HG03460 (cell line): ENCODE data around the gene TEX14.
"Not testable (repeated sequence)": the region's sequence is repeated elsewhere in the genome, so short reads cannot be mapped to it uniquely, and the experiment has no call there.

Experiments
- ATAC-seq: cut with Tn5 transposase; IDR thresholded peaks from one replicate; pipeline ENCODE4 v1.9.1; 2021; ENCODE audit not compliant: unreplicated experiment

The TEX14 gene

GRCh38 chr17:58692239-58693055 lies 602 bp upstream of the TEX14 start, which contains the start of gene RAD51C:
Gene RAD51C (plus strand): TSS chr17:58692602. CDS start chr17:58692644, 42 bp downstream.
- peak; percentile 98 for ATAC-seq

- ATAC-seq, result not testable (repeated sequence)
These were observed 1.8 kb downstream of the TEX14 start for GRCh38 chr17:58690033-58690432.

GRCh38 chr17:58688521-58688920 lies 3.3 kb downstream of the TEX14 start:
- ATAC-seq, result no peak

- no peak for ATAC-seq
These were observed 4.9 kb downstream of the TEX14 start for GRCh38 chr17:58686980-58687379.

- ATAC-seq, result not testable (repeated sequence)
These were observed 7.4 kb downstream of the TEX14 start for GRCh38 chr17:58684462-58684861.

- ATAC-seq, result no peak
These were observed 7.8 kb downstream of the TEX14 start for GRCh38 chr17:58684003-58684402.

GRCh38 chr17:58680038-58680369 lies 11.8 kb downstream of the TEX14 start:
- no peak for ATAC-seq

- ATAC-seq, result no peak
These were observed 12.4 kb downstream of the TEX14 start for GRCh38 chr17:58679263-58680037.

GRCh38 chr17:58678287-58678686 lies 13.6 kb downstream of the TEX14 start:
- ATAC-seq, result not testable (repeated sequence)

GRCh38 chr17:58677194-58677880 lies 14.5 kb downstream of the TEX14 start:
- ATAC-seq, result no peak

- no peak for ATAC-seq
These were observed 19.9 kb downstream of the TEX14 start for GRCh38 chr17:58671969-58672368.

- ATAC-seq, result no peak
These were observed 22.0 kb downstream of the TEX14 start for GRCh38 chr17:58669853-58670252.

- no peak for ATAC-seq
These were observed 23.3 kb downstream of the TEX14 start for GRCh38 chr17:58668598-58668935.

GRCh38 chr17:58667934-58668597 lies 23.8 kb downstream of the TEX14 start:
- ATAC-seq, result no peak

GRCh38 chr17:58666858-58667267 lies 25.0 kb downstream of the TEX14 start:
- no peak for ATAC-seq

- no peak for ATAC-seq
These were observed 25.6 kb downstream of the TEX14 start for GRCh38 chr17:58665946-58666857.

GRCh38 chr17:58664302-58664701 lies 27.5 kb downstream of the TEX14 start:
- ATAC-seq, result no peak

- no peak for ATAC-seq
These were observed 30.3 kb downstream of the TEX14 start for GRCh38 chr17:58661499-58661898.

GRCh38 chr17:58660621-58661020 lies 31.2 kb downstream of the TEX14 start:
- no peak for ATAC-seq

GRCh38 chr17:58659714-58660084 lies 32.1 kb downstream of the TEX14 start:
- not testable (repeated sequence) for ATAC-seq
